ENCODE results near the gene GRPEL2.

DNA sequence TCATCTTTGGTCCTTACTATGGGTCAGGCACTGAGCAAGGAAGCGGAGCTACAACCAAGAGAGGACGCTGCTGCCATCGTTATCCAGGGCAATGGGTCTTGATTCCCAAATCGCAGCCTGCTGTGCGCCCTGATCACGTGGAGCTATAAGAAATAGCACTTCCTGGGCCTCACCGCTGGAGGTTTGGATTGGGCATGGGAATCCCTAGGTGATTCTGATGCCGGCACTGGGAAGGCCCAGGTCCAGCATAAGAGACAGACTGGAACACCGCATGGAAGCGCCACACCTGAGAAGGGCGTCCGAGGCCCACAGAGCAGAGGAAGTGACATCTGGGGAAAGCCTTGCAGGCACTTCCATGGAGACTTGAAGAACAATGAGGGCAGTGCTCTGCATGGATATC is 30.8 kb downstream of the GRPEL2 start:
- TF ChIP-seq, protein P1, sequence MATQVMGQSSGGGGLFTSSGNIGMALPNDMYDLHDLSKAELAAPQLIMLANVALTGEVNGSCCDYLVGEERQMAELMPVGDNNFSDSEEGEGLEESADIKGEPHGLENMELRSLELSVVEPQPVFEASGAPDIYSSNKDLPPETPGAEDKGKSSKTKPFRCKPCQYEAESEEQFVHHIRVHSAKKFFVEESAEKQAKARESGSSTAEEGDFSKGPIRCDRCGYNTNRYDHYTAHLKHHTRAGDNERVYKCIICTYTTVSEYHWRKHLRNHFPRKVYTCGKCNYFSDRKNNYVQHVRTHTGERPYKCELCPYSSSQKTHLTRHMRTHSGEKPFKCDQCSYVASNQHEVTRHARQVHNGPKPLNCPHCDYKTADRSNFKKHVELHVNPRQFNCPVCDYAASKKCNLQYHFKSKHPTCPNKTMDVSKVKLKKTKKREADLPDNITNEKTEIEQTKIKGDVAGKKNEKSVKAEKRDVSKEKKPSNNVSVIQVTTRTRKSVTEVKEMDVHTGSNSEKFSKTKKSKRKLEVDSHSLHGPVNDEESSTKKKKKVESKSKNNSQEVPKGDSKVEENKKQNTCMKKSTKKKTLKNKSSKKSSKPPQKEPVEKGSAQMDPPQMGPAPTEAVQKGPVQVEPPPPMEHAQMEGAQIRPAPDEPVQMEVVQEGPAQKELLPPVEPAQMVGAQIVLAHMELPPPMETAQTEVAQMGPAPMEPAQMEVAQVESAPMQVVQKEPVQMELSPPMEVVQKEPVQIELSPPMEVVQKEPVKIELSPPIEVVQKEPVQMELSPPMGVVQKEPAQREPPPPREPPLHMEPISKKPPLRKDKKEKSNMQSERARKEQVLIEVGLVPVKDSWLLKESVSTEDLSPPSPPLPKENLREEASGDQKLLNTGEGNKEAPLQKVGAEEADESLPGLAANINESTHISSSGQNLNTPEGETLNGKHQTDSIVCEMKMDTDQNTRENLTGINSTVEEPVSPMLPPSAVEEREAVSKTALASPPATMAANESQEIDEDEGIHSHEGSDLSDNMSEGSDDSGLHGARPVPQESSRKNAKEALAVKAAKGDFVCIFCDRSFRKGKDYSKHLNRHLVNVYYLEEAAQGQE (IDR thresholded peaks at IDR 0.05; ENCODE audit: insufficient read depth in 1 of 2, low read depth in 2 of 2, low read length in 2 of 2), result no peak
- no peak for TF ChIP-seq POLR2AphosphoS5 (IDR thresholded peaks at IDR 0.05; ENCODE audit: low read depth, low read length)
- TF ChIP-seq TAF1 (IDR thresholded peaks at IDR 0.05; ENCODE audit: borderline replicate concordance, insufficient read depth, low read length), result no peak
- TF ChIP-seq SIN3A (IDR thresholded peaks at IDR 0.05; ENCODE audit: borderline replicate concordance, insufficient read depth, low read length), result no peak
- no peak for TF ChIP-seq FOXP2 (optimal IDR thresholded peaks at IDR 0.05; ENCODE audit: borderline replicate concordance, extremely low read depth, extremely low read length, insufficient read depth)
